GM18858 (cell line): ENCODE data around the gene PGRMC1.
"Not testable (repeated sequence)": the region's sequence is repeated elsewhere in the genome, so short reads cannot be mapped to it uniquely, and the experiment has no call there.

ENCODE experiments used
- ATAC-seq: cut with Tn5 transposase; IDR thresholded peaks from one replicate; pipeline ENCODE4 v1.9.1; 2021; ENCODE audit not compliant: unreplicated experiment

PGRMC1 gene

GRCh38 chrX:119235872-119236622 is at the start of gene PGRMC1:
Gene PGRMC1 (plus strand): TSS chrX:119236285. CDS start chrX:119236364, 79 bp downstream.
- peak; percentile 80 for ATAC-seq

- no peak for ATAC-seq
Measured at GRCh38 chrX:119186763-119187162, 49.3 kb upstream of the PGRMC1 start.

GRCh38 chrX:119187298-119187697 is 48.8 kb upstream of the PGRMC1 start:
- ATAC-seq, result no peak

- ATAC-seq, result no peak
Measured at GRCh38 chrX:119189115-119189514, 47.0 kb upstream of the PGRMC1 start.

GRCh38 chrX:119189595-119189994 is 46.5 kb upstream of the PGRMC1 start:
- no peak for ATAC-seq

GRCh38 chrX:119190091-119190681 is 45.9 kb upstream of the PGRMC1 start:
- ATAC-seq, result no peak

GRCh38 chrX:119190831-119191230 is 45.3 kb upstream of the PGRMC1 start:
- ATAC-seq, result no peak

GRCh38 chrX:119194621-119195020 is 41.5 kb upstream of the PGRMC1 start:
- no peak for ATAC-seq

GRCh38 chrX:119201570-119201969 is 34.5 kb upstream of the PGRMC1 start:
- no peak for ATAC-seq

- no peak for ATAC-seq
Measured at GRCh38 chrX:119206203-119206602, 29.9 kb upstream of the PGRMC1 start.

- ATAC-seq, result not testable (repeated sequence)
Measured at GRCh38 chrX:119207483-119207882, 28.6 kb upstream of the PGRMC1 start.

- ATAC-seq, result no peak
Measured at GRCh38 chrX:119208401-119209057, 27.6 kb upstream of the PGRMC1 start.

- not testable (repeated sequence) for ATAC-seq
Measured at GRCh38 chrX:119210931-119211648, 25.0 kb upstream of the PGRMC1 start.

- ATAC-seq, result no peak
Measured at GRCh38 chrX:119211649-119212014, 24.5 kb upstream of the PGRMC1 start.

- ATAC-seq, result no peak
Measured at GRCh38 chrX:119218198-119218597, 17.9 kb upstream of the PGRMC1 start.

GRCh38 chrX:119222932-119223331 is 13.2 kb upstream of the PGRMC1 start:
- ATAC-seq, result no peak

GRCh38 chrX:119223783-119224182 is 12.3 kb upstream of the PGRMC1 start:
- no peak for ATAC-seq

- ATAC-seq, result no peak
Measured at GRCh38 chrX:119226446-119226845, 9.6 kb upstream of the PGRMC1 start.

- no peak for ATAC-seq
Measured at GRCh38 chrX:119228512-119229252, 7.4 kb upstream of the PGRMC1 start.

- ATAC-seq, result no peak
Measured at GRCh38 chrX:119229253-119229615, 6.9 kb upstream of the PGRMC1 start.

GRCh38 chrX:119230850-119231249 is 5.2 kb upstream of the PGRMC1 start:
- ATAC-seq, result no peak
